ENCODE measurements around the gene PROX1. TPM values are rescaled to one million over a fixed set of nuclear protein-coding genes. Genes with fewer than 3 reads are reported as not detected.

PROX1 gene, protein sequence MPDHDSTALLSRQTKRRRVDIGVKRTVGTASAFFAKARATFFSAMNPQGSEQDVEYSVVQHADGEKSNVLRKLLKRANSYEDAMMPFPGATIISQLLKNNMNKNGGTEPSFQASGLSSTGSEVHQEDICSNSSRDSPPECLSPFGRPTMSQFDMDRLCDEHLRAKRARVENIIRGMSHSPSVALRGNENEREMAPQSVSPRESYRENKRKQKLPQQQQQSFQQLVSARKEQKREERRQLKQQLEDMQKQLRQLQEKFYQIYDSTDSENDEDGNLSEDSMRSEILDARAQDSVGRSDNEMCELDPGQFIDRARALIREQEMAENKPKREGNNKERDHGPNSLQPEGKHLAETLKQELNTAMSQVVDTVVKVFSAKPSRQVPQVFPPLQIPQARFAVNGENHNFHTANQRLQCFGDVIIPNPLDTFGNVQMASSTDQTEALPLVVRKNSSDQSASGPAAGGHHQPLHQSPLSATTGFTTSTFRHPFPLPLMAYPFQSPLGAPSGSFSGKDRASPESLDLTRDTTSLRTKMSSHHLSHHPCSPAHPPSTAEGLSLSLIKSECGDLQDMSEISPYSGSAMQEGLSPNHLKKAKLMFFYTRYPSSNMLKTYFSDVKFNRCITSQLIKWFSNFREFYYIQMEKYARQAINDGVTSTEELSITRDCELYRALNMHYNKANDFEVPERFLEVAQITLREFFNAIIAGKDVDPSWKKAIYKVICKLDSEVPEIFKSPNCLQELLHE
- total RNA-seq, result 1 to 10 TPM; 1.2 to 6.1 (median 4.0) TPM
- polyA plus RNA-seq, result 1 to 10 TPM in 1 of 3 donors, under 1 TPM in 2; 0.23 to 1.7 (median 0.87) TPM
- long read RNA-seq, donor 1, full-length matches to known transcripts, result 1 of 1 reads
- long read RNA-seq, donor 1, partial matches to known transcripts, result 0 of 1 reads
- long read RNA-seq, donor 1, other reads (novel, unspliced or antisense), result 0 of 1 reads
- long read RNA-seq, donor 2, result 0 reads
- long read RNA-seq, donor 3, result 0 reads
- long read RNA-seq, donor 4, result 0 reads
- long read RNA-seq, donor 5, partial matches to known transcripts, result 8 of 8 reads
- long read RNA-seq, donor 5, other reads (novel, unspliced or antisense), result 0 of 8 reads
- long read RNA-seq, donor 6, result 0 reads
- long read RNA-seq, donor 7, result 0 reads
- long read RNA-seq, donor 8, full-length matches to known transcripts, result 1 of 1 reads
- long read RNA-seq, donor 8, partial matches to known transcripts, result 0 of 1 reads
- long read RNA-seq, donor 8, other reads (novel, unspliced or antisense), result 0 of 1 reads
- long read RNA-seq, donor 9, result 0 reads
- long read RNA-seq, donor 10, result 0 reads

DNA sequence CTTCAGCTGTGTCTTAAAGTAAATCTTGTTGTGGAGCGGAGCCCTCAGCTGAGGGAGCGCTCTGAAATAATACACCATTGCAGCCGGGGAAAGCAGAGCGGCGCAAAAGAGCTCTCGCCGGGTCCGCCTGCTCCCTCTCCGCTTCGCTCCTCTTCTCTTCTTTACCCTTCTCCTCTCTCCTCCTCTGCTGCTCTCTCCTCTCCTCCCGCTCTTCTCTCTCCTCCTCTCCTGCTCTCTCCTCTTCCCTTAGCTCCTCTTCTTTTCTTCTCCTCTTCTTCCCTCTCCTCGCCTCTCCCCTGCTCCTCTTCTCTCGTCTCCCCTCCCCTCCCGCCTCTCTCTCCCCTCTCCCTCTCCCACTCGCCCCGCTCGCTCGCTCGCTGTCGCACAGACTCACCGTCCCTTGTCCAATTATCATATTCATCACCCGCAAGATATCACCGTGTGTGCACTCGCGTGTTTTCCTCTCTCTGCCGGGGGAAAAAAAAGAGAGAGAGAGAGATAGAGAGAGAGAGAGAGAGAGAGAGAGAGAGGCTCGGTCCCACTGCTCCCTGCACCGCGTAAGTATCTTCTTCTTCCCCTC, at the start of gene PROX1:
Gene PROX1, plus strand, starts transcription at position 47 of the 580 bp plus-strand sequence. CDS start 8,563 bp downstream, outside the sequence.
- TF ChIP-seq POLR2AphosphoS5 (IDR thresholded peaks at IDR 0.05), result peak; percentile 48 to 79 (median 76)
- no peak for TF ChIP-seq EP300 (IDR thresholded peaks at IDR 0.05)
- Histone ChIP-seq H3K36me3 (no peaks in the 10 kb centered on the region), H3K27ac (peak within 1 kb of the TSS; percentile 48 to 89 (median 69)), H3K27me3 (peaks cover 21 to 86% (median 59%) of the 10 kb centered on the region in 3 donors), H3K4me3 (peak within 1 kb of the TSS; percentile 50 to 62 (median 56)), H3K4me1 (peaks cover 20 to 63% (median 54%) of the 10 kb centered on the region in 4 donors), H3K9me3 (no peaks in the 10 kb centered on the region)
- DNase-seq, result peak in 1 of 2 donors; percentile 77
- 1 to 3% (median 1%) methylated on average over 29 of the region's 29 CpGs for WGBS, 5 donors
- intact Hi-C loops (cut with DNase I; ENCODE audit: low total_unique reads), result no loop called here

DNA sequence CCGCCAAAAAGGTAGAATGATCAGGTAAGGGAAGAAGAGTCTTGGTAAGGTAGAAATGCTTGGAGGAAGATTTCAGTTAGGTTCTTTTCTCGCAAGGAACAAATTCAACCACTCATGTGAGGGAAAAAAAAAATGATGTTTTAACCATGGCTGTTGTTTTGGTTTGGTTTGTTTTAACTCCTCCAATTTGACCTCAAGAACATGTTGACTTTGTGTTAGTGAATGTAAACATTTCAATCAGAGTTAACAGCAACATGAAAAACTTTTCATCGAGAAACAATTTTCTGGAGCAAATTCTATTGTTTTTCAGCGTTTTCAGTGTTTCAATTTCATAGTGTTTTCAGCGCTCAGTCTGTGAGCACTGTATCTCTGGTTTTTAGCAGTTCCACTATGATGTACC, 49.0 kb upstream of the PROX1 start:
- H3K4me3 ChIP-seq, result no peak overlapping the region
- WGBS, 5 donors, result 70 to 81% (median 73%) methylated on average over 5 of the region's 5 CpGs
- no peak overlapping the region for H3K27ac ChIP-seq
- peaks cover 0 to 11% (median 3%) of the 10 kb centered on the region in 4 donors for H3K4me1 ChIP-seq
- TF ChIP-seq POLR2A (IDR thresholded peaks at IDR 0.05), result no peak
- TF ChIP-seq EP300 (IDR thresholded peaks at IDR 0.05), result no peak
- no peak for TF ChIP-seq POLR2AphosphoS5 (IDR thresholded peaks at IDR 0.05)
- TF ChIP-seq, protein P1, sequence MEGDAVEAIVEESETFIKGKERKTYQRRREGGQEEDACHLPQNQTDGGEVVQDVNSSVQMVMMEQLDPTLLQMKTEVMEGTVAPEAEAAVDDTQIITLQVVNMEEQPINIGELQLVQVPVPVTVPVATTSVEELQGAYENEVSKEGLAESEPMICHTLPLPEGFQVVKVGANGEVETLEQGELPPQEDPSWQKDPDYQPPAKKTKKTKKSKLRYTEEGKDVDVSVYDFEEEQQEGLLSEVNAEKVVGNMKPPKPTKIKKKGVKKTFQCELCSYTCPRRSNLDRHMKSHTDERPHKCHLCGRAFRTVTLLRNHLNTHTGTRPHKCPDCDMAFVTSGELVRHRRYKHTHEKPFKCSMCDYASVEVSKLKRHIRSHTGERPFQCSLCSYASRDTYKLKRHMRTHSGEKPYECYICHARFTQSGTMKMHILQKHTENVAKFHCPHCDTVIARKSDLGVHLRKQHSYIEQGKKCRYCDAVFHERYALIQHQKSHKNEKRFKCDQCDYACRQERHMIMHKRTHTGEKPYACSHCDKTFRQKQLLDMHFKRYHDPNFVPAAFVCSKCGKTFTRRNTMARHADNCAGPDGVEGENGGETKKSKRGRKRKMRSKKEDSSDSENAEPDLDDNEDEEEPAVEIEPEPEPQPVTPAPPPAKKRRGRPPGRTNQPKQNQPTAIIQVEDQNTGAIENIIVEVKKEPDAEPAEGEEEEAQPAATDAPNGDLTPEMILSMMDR (IDR thresholded peaks at IDR 0.05), result no peak
- no peaks in the 10 kb centered on the region for H3K9me3 ChIP-seq
- no peaks in the 10 kb centered on the region for H3K36me3 ChIP-seq
- no peak for DNase-seq
- intact Hi-C loops (cut with DNase I; ENCODE audit: low total_unique reads), result no loop called here
- H3K27me3 ChIP-seq, result no peaks in the 10 kb centered on the region

DNA sequence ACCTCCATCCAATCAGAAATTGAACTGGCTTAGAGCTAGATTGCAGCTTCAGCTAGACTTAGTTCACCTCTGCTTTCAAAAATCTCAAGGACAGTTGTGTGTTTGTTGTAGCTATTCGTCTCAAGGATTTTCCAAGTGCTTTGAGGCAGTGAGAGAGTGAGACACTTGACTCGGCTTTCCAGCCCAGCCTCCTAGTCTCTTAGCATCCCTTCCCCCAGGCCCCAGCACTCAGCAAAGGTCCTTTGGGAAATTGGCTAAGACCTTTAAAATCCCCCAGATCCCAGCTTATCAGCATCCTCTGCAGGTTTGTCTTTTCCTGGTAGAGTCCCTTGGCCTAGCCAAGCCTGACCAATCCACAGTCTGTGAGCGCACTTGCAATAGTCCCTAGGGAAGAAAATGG, 47.9 kb upstream of the PROX1 start:
- Histone ChIP-seq H3K4me1 (peaks cover 0 to 2% (median 0%) of the 10 kb centered on the region in 4 donors), H3K27me3 (no peaks in the 10 kb centered on the region), H3K27ac (no peak overlapping the region), H3K36me3 (no peaks in the 10 kb centered on the region), H3K4me3 (no peak overlapping the region), H3K9me3 (no peaks in the 10 kb centered on the region)
- WGBS, 5 donors, result 86 to 94% (median 90%) methylated on average over 3 of the region's 3 CpGs
- DNase-seq, result no peak
- intact Hi-C loops (cut with DNase I; ENCODE audit: low total_unique reads), result no loop called here
- no peak for TF ChIP-seq EP300 (IDR thresholded peaks at IDR 0.05)
- TF ChIP-seq, protein P1 (IDR thresholded peaks at IDR 0.05), result no peak
- no peak for TF ChIP-seq POLR2AphosphoS5 (IDR thresholded peaks at IDR 0.05)
- TF ChIP-seq POLR2A (IDR thresholded peaks at IDR 0.05), result no peak

DNA sequence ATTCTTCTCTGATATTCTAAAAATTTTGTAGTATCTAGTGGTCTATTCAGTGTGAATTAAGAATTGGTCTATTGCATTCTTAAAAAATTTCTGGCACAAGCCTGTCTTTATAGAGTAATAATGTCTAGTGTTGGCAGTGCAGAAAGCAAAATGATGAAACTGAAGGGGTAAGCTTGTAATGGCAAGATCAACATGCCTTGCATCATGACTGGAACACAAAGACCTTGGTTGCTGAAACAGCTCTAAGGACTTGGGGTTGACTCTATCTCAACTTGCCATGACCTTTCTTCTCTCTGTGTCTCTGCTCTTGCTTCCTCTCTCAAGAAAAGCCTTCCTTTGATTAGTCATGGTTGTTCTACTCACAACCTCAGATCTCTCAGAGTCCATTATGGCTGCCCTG, 46.8 kb upstream of the PROX1 start:
- Histone ChIP-seq H3K27ac (no peak overlapping the region), H3K4me3 (no peak overlapping the region), H3K27me3 (no peaks in the 10 kb centered on the region), H3K4me1 (no peaks in the 10 kb centered on the region), H3K9me3 (no peaks in the 10 kb centered on the region), H3K36me3 (no peaks in the 10 kb centered on the region)
- intact Hi-C loops (cut with DNase I; ENCODE audit: low total_unique reads), result no loop called here
- TF ChIP-seq POLR2A (IDR thresholded peaks at IDR 0.05) (no peak), POLR2AphosphoS5 (IDR thresholded peaks at IDR 0.05) (no peak), EP300 (IDR thresholded peaks at IDR 0.05) (no peak)
- TF ChIP-seq, protein P1 (IDR thresholded peaks at IDR 0.05), result no peak
- DNase-seq, result no peak
